Lower leg skin (tissue), 4 donors: ENCODE measurements around the gene BCL6B. TPM values are rescaled to one million over a fixed set of nuclear protein-coding genes. Genes with fewer than 3 reads are reported as not detected.
"Not testable (repeated sequence)": the region's sequence is repeated elsewhere in the genome, so short reads cannot be mapped to it uniquely, and the experiment has no call there.

Source experiments
- DNase-seq, 2 donors: peaks; one replicate each; pipeline ENCODE4 v3.0.0-alpha.2; 2019; ENCODE audit warnings: low spot score in 2 of 2
- H3K4me3 ChIP-seq: fragments of 200-600 bp; sonication (generic); 2 replicates; pipeline ENCODE4 v1.5.1; 2017; ENCODE audit warnings: mild to moderate bottlenecking, low read depth; ENCODE audit not compliant: poor library complexity, severe bottlenecking
- CTCF ChIP-seq, 3 donors: fragments of 450-650 bp; IDR thresholded peaks; one replicate each; pipeline ENCODE4 v1.5.1; 2016; ENCODE audit warnings: antibody characterized with exemption in 3 of 3, mild to moderate bottlenecking in 3 of 3, moderate library complexity in 2 of 3
- POLR2A ChIP-seq, 2 donors: fragments of 450-650 bp; IDR thresholded peaks; one replicate each; pipeline ENCODE4 v1.6.1; 2016 to 2017; ENCODE audit warnings: antibody characterized with exemption in 2 of 2, mild to moderate bottlenecking in 1 of 2, moderate library complexity in 1 of 2
- WGBS, 2 donors: methylation state at CpG; one replicate each; pipeline ENCODE4 v1.1.5; 2018; 5-methylcytosine and 5-hydroxymethylcytosine counted together
- intact Hi-C: fragments of 100-400 bp; cut with DNase I; formaldehyde crosslinking; loops from one replicate; pipeline ENCODE4 v1.15.0; 2023; ENCODE audit warnings: low total_unique reads
- total RNA-seq, 4 donors: library from RNA; depleted of rRNA; stranded (reverse); fragments of >200 nt; gene quantifications; one replicate each; pipeline ENCODE4 v1.1.0, GENCODE V29; 2016

The BCL6B gene
- total RNA-seq, 4 donors from 2014 or later: 0.72 to 5.1 (median 2.1) TPM

GRCh38 chr17:7047566-7047965 is 24.7 kb downstream of the BCL6B start:
- 43 to 72% methylated on average over 6 of the region's 6 CpGs for WGBS, 2 donors
- TF ChIP-seq POLR2A (IDR thresholded peaks at IDR 0.05) (no peak), CTCF (IDR thresholded peaks at IDR 0.05) (no peak)
- DNase-seq: no peak
- no peak overlapping the region for H3K4me3 ChIP-seq
- intact Hi-C loops: no loop called here

- intact Hi-C loops: no loop called here
- DNase-seq: no peak
- WGBS, 2 donors: 70 to 77% methylated on average over 6 of the region's 6 CpGs
- no peak for TF ChIP-seq POLR2A (IDR thresholded peaks at IDR 0.05)
- no peak for TF ChIP-seq CTCF (IDR thresholded peaks at IDR 0.05)
- H3K4me3 ChIP-seq: no peak overlapping the region
These were observed 26.1 kb downstream of the BCL6B start for GRCh38 chr17:7048968-7049367.

GRCh38 chr17:7050583-7050982 is 27.7 kb downstream of the BCL6B start:
- H3K4me3 ChIP-seq, DNase-seq: not testable (repeated sequence)
- WGBS, 2 donors: 83 to 87% methylated on average over 9 of the region's 9 CpGs
- intact Hi-C loops: loop anchor here (5.0 to 10.0 kb wide), 2 partner anchors 82 to 114 kb away; no protein-coding TSS in a partner anchor

DNA sequence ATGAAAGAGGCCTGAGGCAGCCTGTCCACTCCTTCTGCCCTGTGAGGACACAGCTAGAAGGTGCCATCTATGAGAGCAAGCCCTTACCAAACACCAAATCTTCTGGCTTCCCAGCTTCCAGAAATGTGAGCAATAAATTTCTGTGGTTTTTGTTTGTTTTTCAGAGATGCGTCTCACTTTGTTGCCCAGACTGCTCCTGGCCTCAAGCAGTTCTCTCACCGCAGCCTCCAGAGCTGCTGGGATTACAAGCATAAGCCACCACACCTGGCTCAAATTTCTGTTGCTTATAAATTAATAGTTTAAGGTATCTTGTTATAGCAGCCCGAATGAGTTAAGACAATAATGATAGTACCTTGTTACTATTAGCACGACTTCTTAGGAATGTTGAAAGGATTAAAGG is 33.5 kb downstream of the BCL6B start:
- 73 to 77% methylated on average over 4 of the region's 4 CpGs for WGBS, 2 donors
- intact Hi-C loops: loop anchor here (10.0 kb wide), 1 partner anchor 108 kb away; no protein-coding TSS in a partner anchor
- TF ChIP-seq POLR2A (IDR thresholded peaks at IDR 0.05) (no peak), CTCF (IDR thresholded peaks at IDR 0.05) (no peak)
- no peak for DNase-seq
- H3K4me3 ChIP-seq: no peak overlapping the region

DNA sequence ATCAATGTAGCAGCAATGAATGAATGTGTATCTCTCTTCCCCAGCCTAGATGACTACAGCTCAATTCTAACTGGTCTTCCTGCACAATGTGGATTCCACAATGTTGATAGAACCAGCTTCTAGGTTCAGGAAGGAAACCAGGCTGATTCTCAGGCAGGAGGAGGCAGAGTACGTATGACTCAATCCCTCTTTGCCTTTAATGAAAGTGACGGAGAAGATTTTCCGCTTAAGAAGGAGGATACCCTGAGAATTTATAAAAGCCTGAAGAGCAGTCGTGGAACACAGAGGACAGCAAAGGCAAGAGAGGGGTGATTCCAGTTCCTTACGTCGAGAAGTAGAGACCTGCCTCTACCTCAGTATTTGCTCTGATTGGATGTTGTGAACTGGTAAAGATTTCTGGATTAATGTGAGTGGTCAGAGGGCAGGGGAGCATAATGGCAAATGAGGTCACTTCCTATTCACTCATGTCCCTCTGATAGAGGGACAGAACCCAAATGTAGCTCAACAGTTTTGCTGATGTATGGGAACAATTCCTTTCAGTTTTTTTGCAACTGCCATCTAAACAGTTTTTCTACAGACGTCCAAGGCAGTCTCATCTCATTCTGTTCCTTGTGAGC is 36.1 kb downstream of the BCL6B start:
- intact Hi-C loops: loop anchor here (10.0 kb wide), 1 partner anchor 106 kb away; no protein-coding TSS in a partner anchor
- H3K4me3 ChIP-seq: no peak overlapping the region
- 71 to 76% methylated on average over 7 of the region's 7 CpGs for WGBS, 2 donors
- no peak for DNase-seq
- no peak for TF ChIP-seq CTCF (IDR thresholded peaks at IDR 0.05)
- no peak for TF ChIP-seq POLR2A (IDR thresholded peaks at IDR 0.05)

GRCh38 chr17:7060165-7060891 is 37.5 kb downstream of the BCL6B start:
- DNase-seq: no peak
- TF ChIP-seq POLR2A (IDR thresholded peaks at IDR 0.05): no peak
- TF ChIP-seq CTCF (IDR thresholded peaks at IDR 0.05): no peak
- intact Hi-C loops: no loop called here
- no peak overlapping the region for H3K4me3 ChIP-seq
- 34 to 42% methylated on average over 6 of the region's 6 CpGs for WGBS, 2 donors
